Measurements from ENCODE around the gene SLC25A38. TPM values are rescaled to one million over a fixed set of nuclear protein-coding genes. Genes with fewer than 3 reads are reported as not detected.

The SLC25A38 gene
- total RNA-seq, 1 experiment from 2014 or later: 29.7 TPM

DNA sequence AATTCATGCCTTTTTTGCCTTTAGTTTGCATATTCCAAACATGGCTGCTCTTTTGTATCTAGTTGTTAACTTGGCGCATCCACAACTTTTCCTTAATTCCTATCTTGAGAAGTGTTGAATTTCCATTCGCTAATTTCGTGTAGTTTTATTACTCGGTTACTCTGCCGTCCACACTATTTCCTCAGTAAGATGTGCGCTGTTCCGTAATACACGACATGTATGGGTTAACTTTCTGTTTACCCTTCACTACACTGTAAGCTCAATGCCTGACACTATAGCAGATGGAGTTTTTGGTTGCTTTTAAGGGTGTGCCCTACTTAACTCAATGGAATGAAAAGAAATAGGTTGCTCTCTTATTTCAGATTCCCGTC, 24.1 kb downstream of the SLC25A38 start:
- no peak for TF ChIP-seq EZH2 (IDR thresholded peaks at IDR 0.05; ENCODE audit: low read length, unreplicated experiment)
- TF ChIP-seq, protein P1, sequence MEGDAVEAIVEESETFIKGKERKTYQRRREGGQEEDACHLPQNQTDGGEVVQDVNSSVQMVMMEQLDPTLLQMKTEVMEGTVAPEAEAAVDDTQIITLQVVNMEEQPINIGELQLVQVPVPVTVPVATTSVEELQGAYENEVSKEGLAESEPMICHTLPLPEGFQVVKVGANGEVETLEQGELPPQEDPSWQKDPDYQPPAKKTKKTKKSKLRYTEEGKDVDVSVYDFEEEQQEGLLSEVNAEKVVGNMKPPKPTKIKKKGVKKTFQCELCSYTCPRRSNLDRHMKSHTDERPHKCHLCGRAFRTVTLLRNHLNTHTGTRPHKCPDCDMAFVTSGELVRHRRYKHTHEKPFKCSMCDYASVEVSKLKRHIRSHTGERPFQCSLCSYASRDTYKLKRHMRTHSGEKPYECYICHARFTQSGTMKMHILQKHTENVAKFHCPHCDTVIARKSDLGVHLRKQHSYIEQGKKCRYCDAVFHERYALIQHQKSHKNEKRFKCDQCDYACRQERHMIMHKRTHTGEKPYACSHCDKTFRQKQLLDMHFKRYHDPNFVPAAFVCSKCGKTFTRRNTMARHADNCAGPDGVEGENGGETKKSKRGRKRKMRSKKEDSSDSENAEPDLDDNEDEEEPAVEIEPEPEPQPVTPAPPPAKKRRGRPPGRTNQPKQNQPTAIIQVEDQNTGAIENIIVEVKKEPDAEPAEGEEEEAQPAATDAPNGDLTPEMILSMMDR (conservative IDR thresholded peaks at IDR 0.05; ENCODE audit: low read depth, low read length): no peak
- no peak for TF ChIP-seq EZH2phosphoT487 (IDR thresholded peaks at IDR 0.05; ENCODE audit: borderline replicate concordance, low read length)
- peaks cover 13% of the 10 kb centered on the region for H3F3A ChIP-seq (ENCODE audit: low read length, unreplicated experiment)
- H3K79me2 ChIP-seq (ENCODE audit: low read length): peaks cover 41% of the 10 kb centered on the region
- H3K4me3 ChIP-seq (ENCODE audit: low read length): peak overlapping the region; percentile 85
- H3K9me3 ChIP-seq (ENCODE audit: low read length): no peaks in the 10 kb centered on the region
- H2AFZ ChIP-seq (ENCODE audit: low read length): no peak overlapping the region
- H3K27ac ChIP-seq (ENCODE audit: low read length): peak overlapping the region; percentile 69
- H4K20me1 ChIP-seq (ENCODE audit: low read length): peaks cover 53% of the 10 kb centered on the region
- H3K4me1 ChIP-seq (ENCODE audit: insufficient read depth, low read length): peaks cover 26% of the 10 kb centered on the region
- peak overlapping the region; percentile 96 for H3K9ac ChIP-seq (ENCODE audit: low read length)
- ChIA-PET POLR2A (ENCODE audit: unreplicated experiment) (no interaction called here), CTCF (no interaction called here)
- H3K9me2 ChIP-seq (replicated peaks; ENCODE audit: low read length): no peaks in the 10 kb centered on the region
- DNase-seq (no peak), ATAC-seq (no peak)
- H3K27me3 ChIP-seq (ENCODE audit: low read length): no peaks in the 10 kb centered on the region
- no TSS peak for BruUV-seq (replicated peaks)
- peaks cover 49% of the 10 kb centered on the region for H3K36me3 ChIP-seq (ENCODE audit: low read depth, low read length)
- H3K4me2 ChIP-seq (ENCODE audit: low read length): peak overlapping the region; percentile 91
- intact Hi-C loops (cut with micrococcal nuclease): no loop called here

DNA sequence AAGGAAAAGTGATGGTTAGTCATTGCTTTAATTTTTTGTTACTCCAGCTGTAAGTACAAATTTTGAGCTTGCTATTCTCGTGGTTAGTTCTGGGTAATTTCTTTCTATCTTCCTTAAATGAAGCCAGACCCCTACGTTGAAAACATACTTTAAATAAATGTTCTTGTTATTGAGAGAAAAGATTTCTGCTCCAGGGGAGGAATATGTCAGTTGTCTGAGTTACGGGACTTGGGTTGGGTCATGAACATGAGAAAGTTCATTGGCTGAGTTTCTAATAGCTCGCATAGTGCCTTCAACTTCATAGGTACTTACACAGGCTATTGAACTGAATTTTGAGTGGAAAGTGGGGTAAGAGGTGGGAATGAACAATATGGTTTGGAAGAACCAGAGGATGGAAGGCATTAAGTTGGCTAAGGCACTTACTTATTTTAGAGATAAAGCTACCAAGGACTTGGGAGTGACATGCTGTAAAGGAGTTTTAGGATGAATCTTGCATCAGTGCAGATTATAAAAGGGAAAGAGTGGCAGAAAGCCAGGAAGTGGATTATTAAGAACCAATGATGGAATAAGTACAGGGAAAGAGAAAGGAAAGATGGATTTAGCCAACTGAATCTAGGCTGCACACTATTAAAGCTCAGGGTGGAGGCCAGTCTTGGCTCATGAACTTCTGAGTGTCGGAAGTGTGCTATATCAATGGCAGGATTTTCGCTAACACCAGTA, 24.8 kb downstream of the SLC25A38 start:
- Histone ChIP-seq H3K27ac (ENCODE audit: low read length) (no peak overlapping the region), H3K79me2 (ENCODE audit: low read length) (peaks cover 41% of the 10 kb centered on the region), H3K27me3 (ENCODE audit: low read length) (no peaks in the 10 kb centered on the region), H3K9me2 (replicated peaks; ENCODE audit: low read length) (no peaks in the 10 kb centered on the region), H3K9ac (ENCODE audit: low read length) (peak overlapping the region; percentile 96), H3K36me3 (ENCODE audit: low read depth, low read length) (peaks cover 56% of the 10 kb centered on the region), H3F3A (ENCODE audit: low read length, unreplicated experiment) (peaks cover 20% of the 10 kb centered on the region), H3K4me1 (ENCODE audit: insufficient read depth, low read length) (peaks cover 26% of the 10 kb centered on the region), H3K4me2 (ENCODE audit: low read length) (peak overlapping the region; percentile 91), H2AFZ (ENCODE audit: low read length) (no peak overlapping the region), H3K9me3 (ENCODE audit: low read length) (no peaks in the 10 kb centered on the region), H3K4me3 (ENCODE audit: low read length) (peak overlapping the region; percentile 85), H4K20me1 (ENCODE audit: low read length) (peaks cover 59% of the 10 kb centered on the region)
- TF ChIP-seq EZH2 (IDR thresholded peaks at IDR 0.05; ENCODE audit: low read length, unreplicated experiment): no peak
- TF ChIP-seq EZH2phosphoT487 (IDR thresholded peaks at IDR 0.05; ENCODE audit: borderline replicate concordance, low read length): no peak
- TF ChIP-seq, protein P1 (conservative IDR thresholded peaks at IDR 0.05; ENCODE audit: low read depth, low read length): no peak
- CTCF ChIA-PET: no interaction called here
- POLR2A ChIA-PET (ENCODE audit: unreplicated experiment): no interaction called here
- intact Hi-C loops (cut with micrococcal nuclease): no loop called here
- no peak for ATAC-seq
- no TSS peak for BruUV-seq (replicated peaks)
- DNase-seq: no peak

All from PC-3 (cell line).